Measurements from ENCODE around the gene DAZAP1. TPM values are rescaled to one million over a fixed set of nuclear protein-coding genes. Genes with fewer than 3 reads are reported as not detected.

Gene DAZAP1
- polyA plus RNA-seq, 1 donor (not counting 4 experiments of a cell fraction or from before 2014, with no cell fraction given): 99.2 TPM

DNA sequence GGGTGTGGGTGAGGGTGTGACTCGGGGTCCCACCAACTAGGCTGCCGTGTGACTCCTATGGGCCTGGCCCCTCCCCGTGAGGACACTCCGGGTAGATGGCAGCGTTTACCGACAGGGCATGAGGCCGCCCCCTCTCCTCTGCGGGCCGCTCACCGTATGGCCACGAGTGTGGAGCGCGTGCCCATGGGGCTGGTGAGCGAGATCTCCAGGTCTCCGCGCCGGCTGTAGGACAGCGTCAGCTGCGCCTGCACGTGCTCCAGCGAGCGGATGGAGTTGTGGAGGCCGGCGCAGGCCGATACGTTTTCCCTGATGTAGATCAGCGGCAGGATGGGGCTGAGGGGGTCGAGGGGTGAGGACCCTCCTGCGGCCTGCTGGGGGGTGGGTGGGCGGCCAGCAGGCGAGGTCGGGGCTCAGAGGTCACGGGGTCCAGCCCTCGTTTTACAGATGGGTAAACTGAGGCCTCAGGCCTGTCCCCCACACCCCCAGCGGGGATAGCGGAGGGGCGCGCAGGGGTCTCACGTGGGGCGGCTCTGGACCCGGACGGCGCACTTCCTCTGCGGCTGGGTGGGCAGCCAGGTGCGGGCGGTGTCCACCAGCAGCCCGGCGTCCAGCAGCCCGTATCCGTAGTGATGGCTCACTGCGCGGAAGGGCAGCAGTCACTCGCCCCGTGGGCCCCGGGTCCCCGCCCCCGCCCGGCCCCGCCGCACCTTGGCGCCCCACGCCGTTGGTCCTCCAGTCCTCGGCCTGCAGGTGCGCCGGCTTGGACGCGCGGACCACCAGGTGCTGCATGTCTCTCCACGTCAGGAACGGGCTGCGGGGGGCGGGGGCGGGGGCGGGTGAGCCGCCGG lies 76.0 kb downstream of the DAZAP1 start:
- no peak overlapping the region for H3K4me2 ChIP-seq (ENCODE audit: control insufficient read depth, extremely low read depth, insufficient read depth, low read depth, low read length)
- H4K20me1 ChIP-seq (ENCODE audit: control insufficient read depth, extremely low read depth, insufficient read depth, low read length): no peaks in the 10 kb centered on the region
- no peak overlapping the region for H3K9ac ChIP-seq (ENCODE audit: control insufficient read depth, extremely low read depth, insufficient read depth, low read length)
- peaks cover 4% of the 10 kb centered on the region for H3K4me1 ChIP-seq (ENCODE audit: control insufficient read depth, extremely low read depth, insufficient read depth, low read length)
- H2AFZ ChIP-seq (ENCODE audit: control insufficient read depth, low read length): no peak overlapping the region
- no peaks in the 10 kb centered on the region for H3K36me3 ChIP-seq (ENCODE audit: control insufficient read depth in 2 of 2, extremely low read depth in 1 of 2, insufficient read depth in 2 of 2, low read length in 2 of 2)
- H3K9me1 ChIP-seq (ENCODE audit: control insufficient read depth, extremely low read depth, insufficient read depth, low read length): no peaks in the 10 kb centered on the region
- H3K27me3 ChIP-seq (ENCODE audit: control insufficient read depth, extremely low read depth, insufficient read depth, low read length): no peaks in the 10 kb centered on the region
- dilution Hi-C loops (cut with MboI; ENCODE audit: extremely low pct_ligation_motif_present, low sequenced_read_pairs): no loop called here
- TF ChIP-seq, protein P1, sequence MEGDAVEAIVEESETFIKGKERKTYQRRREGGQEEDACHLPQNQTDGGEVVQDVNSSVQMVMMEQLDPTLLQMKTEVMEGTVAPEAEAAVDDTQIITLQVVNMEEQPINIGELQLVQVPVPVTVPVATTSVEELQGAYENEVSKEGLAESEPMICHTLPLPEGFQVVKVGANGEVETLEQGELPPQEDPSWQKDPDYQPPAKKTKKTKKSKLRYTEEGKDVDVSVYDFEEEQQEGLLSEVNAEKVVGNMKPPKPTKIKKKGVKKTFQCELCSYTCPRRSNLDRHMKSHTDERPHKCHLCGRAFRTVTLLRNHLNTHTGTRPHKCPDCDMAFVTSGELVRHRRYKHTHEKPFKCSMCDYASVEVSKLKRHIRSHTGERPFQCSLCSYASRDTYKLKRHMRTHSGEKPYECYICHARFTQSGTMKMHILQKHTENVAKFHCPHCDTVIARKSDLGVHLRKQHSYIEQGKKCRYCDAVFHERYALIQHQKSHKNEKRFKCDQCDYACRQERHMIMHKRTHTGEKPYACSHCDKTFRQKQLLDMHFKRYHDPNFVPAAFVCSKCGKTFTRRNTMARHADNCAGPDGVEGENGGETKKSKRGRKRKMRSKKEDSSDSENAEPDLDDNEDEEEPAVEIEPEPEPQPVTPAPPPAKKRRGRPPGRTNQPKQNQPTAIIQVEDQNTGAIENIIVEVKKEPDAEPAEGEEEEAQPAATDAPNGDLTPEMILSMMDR (optimal IDR thresholded peaks at IDR 0.05 in 1 of 3, IDR thresholded peaks at IDR 0.05 in 1 of 3, conservative IDR thresholded peaks at IDR 0.05 in 1 of 3; ENCODE audit: extremely low read depth in 1 of 3, insufficient read depth in 2 of 3, low read length in 3 of 3): no peak
- no peak for TF ChIP-seq EZH2 (IDR thresholded peaks at IDR 0.05; ENCODE audit: low read length)
- H3K79me2 ChIP-seq (ENCODE audit: control insufficient read depth, insufficient read depth, low read length): peaks cover 6% of the 10 kb centered on the region
- no peak for DNase-seq (ENCODE audit: low read depth, low spot score)
- H3K9me3 ChIP-seq (ENCODE audit: control insufficient read depth, low read depth, low read length): no peaks in the 10 kb centered on the region
- H3K27ac ChIP-seq (ENCODE audit: control insufficient read depth, insufficient read depth, low read length): no peak overlapping the region
- no peak overlapping the region for H3K4me3 ChIP-seq (ENCODE audit: control insufficient read depth in 2 of 3, extremely low read depth in 1 of 3, insufficient read depth in 2 of 3, low read depth in 1 of 3, low read length in 3 of 3)
- no peak for FAIRE-seq

DNA sequence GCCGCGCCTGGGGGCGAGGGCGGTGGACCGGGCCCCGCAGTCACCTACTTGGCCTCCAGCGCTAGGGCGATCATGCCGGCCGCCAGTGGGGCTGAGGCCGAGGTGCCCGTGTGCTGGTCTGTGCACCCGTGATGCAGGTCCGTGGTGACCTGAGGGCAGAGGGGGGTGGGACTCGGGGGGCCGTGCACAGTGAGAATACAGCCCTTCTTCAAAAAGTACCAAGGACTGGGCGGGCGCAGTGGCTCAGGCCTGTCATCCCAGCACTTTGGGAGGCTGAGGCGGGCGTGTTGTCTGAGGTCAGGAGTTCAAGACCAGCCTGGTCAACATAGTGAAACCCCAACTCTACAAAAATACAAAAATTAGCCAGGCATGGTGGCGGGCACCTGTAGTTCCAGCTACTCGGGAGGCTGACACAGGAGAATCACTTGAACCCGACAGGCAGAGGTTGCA lies 76.6 kb downstream of the DAZAP1 start:
- Histone ChIP-seq H3K36me3 (ENCODE audit: control insufficient read depth in 2 of 2, extremely low read depth in 1 of 2, insufficient read depth in 2 of 2, low read length in 2 of 2) (no peaks in the 10 kb centered on the region), H3K9ac (ENCODE audit: control insufficient read depth, extremely low read depth, insufficient read depth, low read length) (no peak overlapping the region), H3K27me3 (ENCODE audit: control insufficient read depth, extremely low read depth, insufficient read depth, low read length) (no peaks in the 10 kb centered on the region), H3K9me1 (ENCODE audit: control insufficient read depth, extremely low read depth, insufficient read depth, low read length) (no peaks in the 10 kb centered on the region), H3K27ac (ENCODE audit: control insufficient read depth, insufficient read depth, low read length) (no peak overlapping the region), H4K20me1 (ENCODE audit: control insufficient read depth, extremely low read depth, insufficient read depth, low read length) (no peaks in the 10 kb centered on the region), H3K4me3 (ENCODE audit: control insufficient read depth in 2 of 3, extremely low read depth in 1 of 3, insufficient read depth in 2 of 3, low read depth in 1 of 3, low read length in 3 of 3) (no peak overlapping the region), H3K4me1 (ENCODE audit: control insufficient read depth, extremely low read depth, insufficient read depth, low read length) (peaks cover 4% of the 10 kb centered on the region), H3K9me3 (ENCODE audit: control insufficient read depth, low read depth, low read length) (no peaks in the 10 kb centered on the region), H3K79me2 (ENCODE audit: control insufficient read depth, insufficient read depth, low read length) (no peaks in the 10 kb centered on the region), H2AFZ (ENCODE audit: control insufficient read depth, low read length) (no peak overlapping the region), H3K4me2 (ENCODE audit: control insufficient read depth, extremely low read depth, insufficient read depth, low read depth, low read length) (no peak overlapping the region)
- FAIRE-seq (no peak), DNase-seq (ENCODE audit: low read depth, low spot score) (no peak)
- no peak for TF ChIP-seq EZH2 (IDR thresholded peaks at IDR 0.05; ENCODE audit: low read length)
- TF ChIP-seq, protein P1 (optimal IDR thresholded peaks at IDR 0.05 in 1 of 3, IDR thresholded peaks at IDR 0.05 in 1 of 3, conservative IDR thresholded peaks at IDR 0.05 in 1 of 3; ENCODE audit: extremely low read depth in 1 of 3, insufficient read depth in 2 of 3, low read length in 3 of 3): no peak
- dilution Hi-C loops (cut with MboI; ENCODE audit: extremely low pct_ligation_motif_present, low sequenced_read_pairs): no loop called here

Other genes with a start within 250 kb of the DAZAP1 start
- gene SBNO2, start 233.3 kb upstream of the DAZAP1 start, polyA plus RNA-seq: 10.9 to 19.4 TPM (median 13.1 TPM) in 3 replicates
- gene STK11, start 201.8 kb upstream of the DAZAP1 start, polyA plus RNA-seq: 24.6 to 31.4 TPM (median 28.1 TPM) in 3 replicates
- 0.93 to 2.8 TPM (median 1.2 TPM) in 3 replicates for gene CBARP, start 169.6 kb upstream of the DAZAP1 start, polyA plus RNA-seq
- 51.3 to 95.4 TPM (median 80.0 TPM) in 3 replicates for gene ATP5F1D, start 165.8 kb upstream of the DAZAP1 start, polyA plus RNA-seq
- 4.7 to 14.1 TPM (median 6.8 TPM) in 3 replicates for gene MIDN, start 159.0 kb upstream of the DAZAP1 start, polyA plus RNA-seq
- 97.5 to 164 TPM (median 113 TPM) in 3 replicates for gene CIRBP, start 138.3 kb upstream of the DAZAP1 start, polyA plus RNA-seq
- gene FAM174C, start 132.1 kb upstream of the DAZAP1 start, polyA plus RNA-seq: 18.5 to 30.1 TPM (median 27.6 TPM) in 3 replicates
- not detected in 3 replicates for gene EFNA2, start 121.7 kb upstream of the DAZAP1 start, polyA plus RNA-seq
- 23.2 to 52.1 TPM (median 41.3 TPM) in 3 replicates for gene NDUFS7, start 23.7 kb upstream of the DAZAP1 start, polyA plus RNA-seq
- 5.7 to 15.6 TPM (median 7.6 TPM) in 3 replicates for gene GAMT, start 6.0 kb upstream of the DAZAP1 start, polyA plus RNA-seq
- gene RPS15, start 30.8 kb downstream of the DAZAP1 start, polyA plus RNA-seq: 795 to 1,391 TPM (median 803 TPM) in 3 replicates
- gene APC2, start 42.5 kb downstream of the DAZAP1 start, polyA plus RNA-seq: 0.01 to 0.05 TPM (median 0.01 TPM) in 3 replicates
- gene C19orf25, start 71.6 kb downstream of the DAZAP1 start, polyA plus RNA-seq: 11.2 to 24.9 TPM (median 13.8 TPM) in 3 replicates
- 0.25 to 1.2 TPM (median 0.27 TPM) in 3 replicates for gene PCSK4, start 82.8 kb downstream of the DAZAP1 start, polyA plus RNA-seq
- 1.2 to 1.3 TPM (median 1.2 TPM) in 3 replicates for gene REEP6, start 83.6 kb downstream of the DAZAP1 start, polyA plus RNA-seq
- 4.2 to 8.5 TPM (median 5.7 TPM) in 3 replicates for gene ADAMTSL5, start 105.4 kb downstream of the DAZAP1 start, polyA plus RNA-seq
- 0.05 to 0.26 TPM (median 0.06 TPM) in 3 replicates for gene PLK5, start 116.5 kb downstream of the DAZAP1 start, polyA plus RNA-seq
- 3.9 to 6.3 TPM (median 5.9 TPM) in 3 replicates for gene MEX3D, start 160.7 kb downstream of the DAZAP1 start, polyA plus RNA-seq
- 16.6 to 27.4 TPM (median 21.9 TPM) in 3 replicates for gene MBD3, start 185.3 kb downstream of the DAZAP1 start, polyA plus RNA-seq
- 136 to 468 TPM (median 327 TPM) in 3 replicates for gene UQCR11, start 197.9 kb downstream of the DAZAP1 start, polyA plus RNA-seq
- gene TCF3, start 245.0 kb downstream of the DAZAP1 start, polyA plus RNA-seq: 40.0 to 59.0 TPM (median 44.4 TPM) in 3 replicates

All from keratinocyte (primary cell).